H54 (cell line): Measurements from ENCODE around the gene ALOX5AP.
"Not testable (repeated sequence)": the region's sequence is repeated elsewhere in the genome, so short reads cannot be mapped to it uniquely, and the experiment has no call there.

Source experiments
- DNase-seq: peaks from one replicate; pipeline ENCODE4 v3.0.0; 2011; ENCODE audit warnings: low spot score, mixed read lengths; ENCODE audit not compliant: insufficient read length
- FAIRE-seq: peaks from 3 replicates; lab custom pipeline; 2011; peaks lifted over from hg19 to GRCh38; lab: Jason Lieb, UNC
- POLR2A ChIP-seq: IDR thresholded peaks from 2 replicates; pipeline ENCODE4 v1.6.1; 2011; ENCODE audit warnings: low read depth, mild to moderate bottlenecking, low read length

Gene ALOX5AP

GRCh38 chr13:30737511-30738337, 2.4 kb downstream of the ALOX5AP start:
- DNase-seq (no peak), FAIRE-seq (no peak)
- no peak for TF ChIP-seq POLR2A

GRCh38 chr13:30738526-30739236, 3.3 kb downstream of the ALOX5AP start:
- FAIRE-seq (no peak), DNase-seq (no peak)
- no peak for TF ChIP-seq POLR2A

- DNase-seq (no peak), FAIRE-seq (no peak)
- TF ChIP-seq POLR2A, result no peak
These were observed 3.8 kb downstream of the ALOX5AP start for GRCh38 chr13:30739237-30739528.

- FAIRE-seq, result no peak
- no peak for TF ChIP-seq POLR2A
- DNase-seq, result peak; percentile 31
These were observed 4.7 kb downstream of the ALOX5AP start for GRCh38 chr13:30739761-30740642.

- no peak for TF ChIP-seq POLR2A
- FAIRE-seq (no peak), DNase-seq (no peak)
These were observed 7.6 kb downstream of the ALOX5AP start for GRCh38 chr13:30742901-30743300.

GRCh38 chr13:30743319-30744055, 8.1 kb downstream of the ALOX5AP start:
- no peak for TF ChIP-seq POLR2A
- no peak for FAIRE-seq
- DNase-seq, result peak; percentile 61

- no peak for TF ChIP-seq POLR2A
- FAIRE-seq (no peak), DNase-seq (peak; percentile 40)
These were observed 8.8 kb downstream of the ALOX5AP start for GRCh38 chr13:30744056-30744680.

- DNase-seq, result no peak
- TF ChIP-seq POLR2A, result no peak
- no peak for FAIRE-seq
These were observed 9.3 kb downstream of the ALOX5AP start for GRCh38 chr13:30744681-30745077.

- no peak for DNase-seq
- no peak for FAIRE-seq
- no peak for TF ChIP-seq POLR2A
These were observed 10.8 kb downstream of the ALOX5AP start for GRCh38 chr13:30745906-30746686.

GRCh38 chr13:30746791-30747190, 11.4 kb downstream of the ALOX5AP start:
- no peak for TF ChIP-seq POLR2A
- FAIRE-seq (no peak), DNase-seq (no peak)

- FAIRE-seq, DNase-seq: not testable (repeated sequence)
These were observed 12.5 kb downstream of the ALOX5AP start for GRCh38 chr13:30747845-30748244.

GRCh38 chr13:30748717-30749116, 13.4 kb downstream of the ALOX5AP start:
- no peak for TF ChIP-seq POLR2A
- no peak for FAIRE-seq

More at GRCh38 chr13:30748717-30749116, 13.4 kb downstream of the ALOX5AP start:
- DNase-seq, result no peak
